Measurements from ENCODE around the gene HGF. TPM values are rescaled to one million over a fixed set of nuclear protein-coding genes. Genes with fewer than 3 reads are reported as not detected.

HGF gene
- total RNA-seq, 2 donors from 2014 or later, result 0.20 to 0.29 TPM

DNA sequence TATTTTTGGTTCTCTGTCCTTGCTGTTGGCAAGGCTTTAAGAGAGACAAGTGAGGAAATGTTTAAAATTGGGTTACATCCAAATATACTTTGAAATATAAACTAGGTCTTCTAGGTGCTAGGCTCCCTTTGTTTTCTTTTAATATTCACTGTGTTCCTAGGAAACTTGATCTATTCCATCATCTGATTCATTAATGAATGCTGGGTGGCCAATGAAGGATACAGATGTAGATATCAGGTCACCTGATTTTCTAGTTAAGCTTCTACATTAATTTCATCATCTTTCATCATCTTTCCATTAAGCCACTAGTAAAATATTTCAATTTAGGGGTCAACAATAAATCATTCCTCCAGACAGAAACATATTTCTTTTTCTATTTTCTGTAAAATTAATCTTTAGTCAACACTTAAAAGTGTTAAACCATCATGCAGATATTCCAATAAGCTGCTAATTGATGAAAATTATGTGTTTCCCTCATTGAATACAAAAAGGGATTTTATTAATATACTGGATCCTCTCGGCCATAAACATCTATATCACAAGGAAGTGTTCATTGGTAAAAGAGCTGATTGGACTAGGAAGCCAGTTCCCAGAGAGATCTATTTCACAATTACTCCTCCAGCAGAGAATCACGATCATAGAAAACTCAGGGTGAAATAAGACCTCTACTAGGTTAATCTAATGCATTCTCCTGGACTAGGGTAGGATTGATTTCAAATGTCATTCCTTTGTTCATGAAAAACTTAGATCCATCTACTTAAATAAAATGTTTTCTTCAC, 14.7 kb downstream of the HGF start:
- Histone ChIP-seq H3K4me3 (ENCODE audit: low read length) (no peak overlapping the region), H3K9me3 (ENCODE audit: control insufficient read depth, low read length) (no peaks in the 10 kb centered on the region), H3K27me3 (ENCODE audit: control insufficient read depth, insufficient read depth, low read length, poor library complexity, severe bottlenecking) (no peaks in the 10 kb centered on the region), H3K4me1 (ENCODE audit: control insufficient read depth, insufficient read depth, low read length) (no peaks in the 10 kb centered on the region), H3K9ac (ENCODE audit: extremely low read depth, low read length, poor library complexity, severe bottlenecking) (no peak overlapping the region), H3K36me3 (ENCODE audit: control insufficient read depth, insufficient read depth, low read length) (no peaks in the 10 kb centered on the region), H3K27ac (ENCODE audit: low read depth, low read length) (no peak overlapping the region)
- Mint-ChIP-seq H3K27ac (no peak overlapping the region), H3K4me1 (no peaks in the 10 kb centered on the region), H3K36me3 (ENCODE audit: low read depth) (no peaks in the 10 kb centered on the region), H3K27me3 (ENCODE audit: insufficient read depth) (no peaks in the 10 kb centered on the region), H3K9me3 (no peaks in the 10 kb centered on the region), H3K4me3 (no peak overlapping the region)
- TF ChIP-seq, protein P1, sequence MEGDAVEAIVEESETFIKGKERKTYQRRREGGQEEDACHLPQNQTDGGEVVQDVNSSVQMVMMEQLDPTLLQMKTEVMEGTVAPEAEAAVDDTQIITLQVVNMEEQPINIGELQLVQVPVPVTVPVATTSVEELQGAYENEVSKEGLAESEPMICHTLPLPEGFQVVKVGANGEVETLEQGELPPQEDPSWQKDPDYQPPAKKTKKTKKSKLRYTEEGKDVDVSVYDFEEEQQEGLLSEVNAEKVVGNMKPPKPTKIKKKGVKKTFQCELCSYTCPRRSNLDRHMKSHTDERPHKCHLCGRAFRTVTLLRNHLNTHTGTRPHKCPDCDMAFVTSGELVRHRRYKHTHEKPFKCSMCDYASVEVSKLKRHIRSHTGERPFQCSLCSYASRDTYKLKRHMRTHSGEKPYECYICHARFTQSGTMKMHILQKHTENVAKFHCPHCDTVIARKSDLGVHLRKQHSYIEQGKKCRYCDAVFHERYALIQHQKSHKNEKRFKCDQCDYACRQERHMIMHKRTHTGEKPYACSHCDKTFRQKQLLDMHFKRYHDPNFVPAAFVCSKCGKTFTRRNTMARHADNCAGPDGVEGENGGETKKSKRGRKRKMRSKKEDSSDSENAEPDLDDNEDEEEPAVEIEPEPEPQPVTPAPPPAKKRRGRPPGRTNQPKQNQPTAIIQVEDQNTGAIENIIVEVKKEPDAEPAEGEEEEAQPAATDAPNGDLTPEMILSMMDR (conservative IDR thresholded peaks at IDR 0.05), result no peak
- no peak for DNase-seq
- 100% methylated on average over 2 of the region's 2 CpGs; no CpG with 5 or more reads in 1 of the 2 experiments for WGBS, 2 experiments (ENCODE audit: insufficient coverage in 1 of 2, insufficient read length in 1 of 2)

GRCh38 chr7:81753392-81753791, 16.5 kb downstream of the HGF start:
- Histone ChIP-seq H3K9me3 (ENCODE audit: control insufficient read depth, low read length) (no peaks in the 10 kb centered on the region), H3K9ac (ENCODE audit: extremely low read depth, low read length, poor library complexity, severe bottlenecking) (no peak overlapping the region), H3K4me1 (ENCODE audit: control insufficient read depth, insufficient read depth, low read length) (no peaks in the 10 kb centered on the region), H3K27me3 (ENCODE audit: control insufficient read depth, insufficient read depth, low read length, poor library complexity, severe bottlenecking) (no peaks in the 10 kb centered on the region), H3K27ac (ENCODE audit: low read depth, low read length) (no peak overlapping the region), H3K36me3 (ENCODE audit: control insufficient read depth, insufficient read depth, low read length) (no peaks in the 10 kb centered on the region), H3K4me3 (ENCODE audit: low read length) (no peak overlapping the region)
- Mint-ChIP-seq H3K27ac (no peak overlapping the region), H3K36me3 (ENCODE audit: low read depth) (no peaks in the 10 kb centered on the region), H3K27me3 (ENCODE audit: insufficient read depth) (no peaks in the 10 kb centered on the region), H3K9me3 (no peaks in the 10 kb centered on the region), H3K4me1 (no peaks in the 10 kb centered on the region), H3K4me3 (no peak overlapping the region)
- DNase-seq, result no peak
- WGBS, 2 experiments (ENCODE audit: insufficient coverage in 1 of 2, insufficient read length in 1 of 2), result 89 to 100% methylated on average over 1 of the region's 1 CpG
- TF ChIP-seq, protein P1 (conservative IDR thresholded peaks at IDR 0.05), result no peak

DNA sequence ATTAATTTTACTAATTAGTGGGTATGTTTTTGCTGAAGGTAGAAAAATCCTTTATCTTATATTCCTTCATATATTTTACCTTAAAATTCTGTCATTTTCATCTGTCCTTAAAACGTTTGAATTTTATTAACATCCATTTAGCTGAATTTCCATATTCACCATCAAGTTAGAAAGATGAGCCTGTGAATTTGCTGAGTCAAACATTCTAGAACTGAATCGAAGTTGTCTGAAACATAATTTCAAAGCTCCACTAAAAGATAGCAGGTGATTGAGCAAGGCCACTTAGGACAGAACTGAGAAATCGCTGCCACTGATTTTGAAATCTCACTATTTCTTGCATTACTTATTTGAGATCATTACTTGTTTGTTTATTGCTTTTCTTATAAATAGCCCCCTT, 17.5 kb downstream of the HGF start:
- no peaks in the 10 kb centered on the region for H3K9me3 ChIP-seq (ENCODE audit: control insufficient read depth, low read length)
- no peaks in the 10 kb centered on the region for H3K4me1 ChIP-seq (ENCODE audit: control insufficient read depth, insufficient read depth, low read length)
- DNase-seq, result no peak
- WGBS, 2 experiments (ENCODE audit: insufficient coverage in 1 of 2, insufficient read length in 1 of 2), result 84 to 100% methylated on average over 1 to 3 of the region's 3 CpGs
- no peaks in the 10 kb centered on the region for H3K27me3 ChIP-seq (ENCODE audit: control insufficient read depth, insufficient read depth, low read length, poor library complexity, severe bottlenecking)
- Mint-ChIP-seq H3K27me3 (ENCODE audit: insufficient read depth) (no peaks in the 10 kb centered on the region), H3K36me3 (ENCODE audit: low read depth) (no peaks in the 10 kb centered on the region), H3K27ac (no peak overlapping the region), H3K4me1 (no peaks in the 10 kb centered on the region), H3K9me3 (no peaks in the 10 kb centered on the region), H3K4me3 (no peak overlapping the region)
- no peak overlapping the region for H3K9ac ChIP-seq (ENCODE audit: extremely low read depth, low read length, poor library complexity, severe bottlenecking)
- no peaks in the 10 kb centered on the region for H3K36me3 ChIP-seq (ENCODE audit: control insufficient read depth, insufficient read depth, low read length)
- TF ChIP-seq, protein P1 (conservative IDR thresholded peaks at IDR 0.05), result no peak
- no peak overlapping the region for H3K27ac ChIP-seq (ENCODE audit: low read depth, low read length)
- no peak overlapping the region for H3K4me3 ChIP-seq (ENCODE audit: low read length)

Measured in endodermal cell (in vitro differentiated cells).